Subcutaneous adipose tissue (tissue), 4 donors: ENCODE data around the gene GPR153. TPM values are rescaled to one million over a fixed set of nuclear protein-coding genes. Genes with fewer than 3 reads are reported as not detected.

ENCODE experiments used
- CTCF ChIP-seq: fragments of 450-650 bp; IDR thresholded peaks from one replicate; pipeline ENCODE4 v1.5.1; 2016; ENCODE audit warnings: low read depth, mild to moderate bottlenecking, control low read depth, antibody characterized with exemption, moderate library complexity
- total RNA-seq, 4 donors: library from RNA; depleted of rRNA; stranded (reverse); fragments of >200 nt; gene quantifications; one replicate each; pipeline ENCODE4 v1.1.0, GENCODE V29; 2016

Gene GPR153
- total RNA-seq, 4 donors from 2014 or later: 8.2 to 37.9 (median 16.0) TPM

- no peak for TF ChIP-seq CTCF
These were observed 6.9 kb upstream of the GPR153 start for GRCh38 chr1:6267686-6268322.

- TF ChIP-seq CTCF: no peak
These were observed 5.7 kb upstream of the GPR153 start for GRCh38 chr1:6266641-6267040.

GRCh38 chr1:6265151-6265550 lies 4.3 kb upstream of the GPR153 start:
- no peak for TF ChIP-seq CTCF

GRCh38 chr1:6263716-6264115 lies 2.8 kb upstream of the GPR153 start:
- TF ChIP-seq CTCF: no peak

GRCh38 chr1:6262555-6263420 lies 1.9 kb upstream of the GPR153 start:
- TF ChIP-seq CTCF: no peak

GRCh38 chr1:6261615-6261995 lies 707 bp upstream of the GPR153 start:
- no peak for TF ChIP-seq CTCF

- TF ChIP-seq CTCF: no peak
These were observed 414 bp downstream of the GPR153 start for GRCh38 chr1:6260433-6260934.
